OCI-LY7 (cell line): Measurements from ENCODE around the gene RAB26.
"Not testable (repeated sequence)": the region's sequence is repeated elsewhere in the genome, so short reads cannot be mapped to it uniquely, and the experiment has no call there.

Source experiments
- CTCF ChIP-seq: fragments of 200-600 bp; sonication (generic); conservative IDR thresholded peaks from 2 replicates; pipeline ENCODE4 v1.5.1; 2014; ENCODE audit warnings: mild to moderate bottlenecking, antibody characterized with exemption, low read length, moderate library complexity, mixed read lengths
- EZH2phosphoT487 ChIP-seq: fragments of 200-600 bp; sonication (generic); IDR thresholded peaks from 2 replicates; pipeline ENCODE4 v1.6.1; 2018; ENCODE audit warnings: low read depth, borderline replicate concordance, mild to moderate bottlenecking, mixed run types, antibody characterized with exemption, low read length, moderate library complexity, mixed read lengths

- TF ChIP-seq CTCF, EZH2phosphoT487: not testable (repeated sequence)
These were observed 39.2 kb upstream of the RAB26 start for GRCh38 chr16:2109271-2109580.
